ENCODE measurements around the gene ODF2.

Gene ODF2

GRCh38 chr9:128529191-128529590, 73.4 kb downstream of the ODF2 start:
- no peak for DNase-seq

DNA sequence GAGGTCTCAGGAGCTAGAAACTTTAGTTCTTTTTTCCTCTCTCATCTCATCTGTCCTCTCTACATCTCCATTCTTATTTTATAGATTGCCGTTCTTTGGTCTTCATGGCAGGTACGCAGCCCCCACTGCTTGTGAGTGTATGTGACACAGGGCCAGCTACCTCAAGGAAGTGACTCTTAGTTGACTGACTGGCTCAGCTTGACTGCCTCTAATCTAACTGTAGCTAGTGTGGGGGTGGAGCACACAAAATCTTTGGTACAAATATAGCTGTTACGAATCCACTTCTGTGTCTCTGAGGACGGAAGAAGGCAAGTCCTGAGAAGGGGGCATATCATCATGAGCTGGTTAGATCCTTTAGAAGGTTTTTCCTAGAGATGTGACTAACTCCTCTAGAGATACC, 76.8 kb downstream of the ODF2 start:
- DNase-seq, result no peak

DNA sequence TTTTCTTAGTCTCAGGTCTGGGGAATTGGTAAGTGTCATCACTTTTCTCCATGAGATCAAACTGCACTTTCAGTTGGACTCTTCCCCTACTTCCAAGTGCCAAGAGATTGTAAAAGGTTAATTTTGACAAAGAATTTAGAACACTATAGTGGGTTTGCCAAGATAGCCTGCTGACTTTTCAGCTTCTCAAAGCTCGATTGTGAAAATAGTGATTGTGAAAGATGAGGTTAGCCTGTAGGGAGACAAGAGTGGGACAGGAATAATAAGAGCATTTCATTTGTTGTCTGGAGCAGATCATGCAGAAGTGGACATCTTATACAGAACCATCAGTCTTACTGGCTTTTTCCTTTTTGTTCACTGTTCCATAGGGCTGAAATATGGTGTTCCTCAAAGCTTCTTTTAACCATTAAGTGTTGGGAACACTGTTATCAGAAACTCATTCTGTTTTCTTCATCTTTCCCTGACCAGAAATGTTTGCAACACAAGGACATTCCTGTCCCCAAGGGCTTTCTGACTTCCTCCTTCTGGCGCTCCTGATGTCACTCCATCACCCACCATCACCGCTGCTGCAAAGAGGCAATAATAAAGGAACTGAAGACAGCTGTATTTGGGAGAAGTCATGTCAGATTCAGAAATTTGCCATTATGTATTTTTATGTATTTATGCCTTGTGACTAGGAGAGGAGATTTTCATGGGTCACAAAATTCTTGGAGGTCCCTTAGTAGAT, 85.0 kb downstream of the ODF2 start:
- DNase-seq, result no peak

- no peak for DNase-seq
Observed at GRCh38 chr9:128546504-128546903, 90.7 kb downstream of the ODF2 start.

DNA sequence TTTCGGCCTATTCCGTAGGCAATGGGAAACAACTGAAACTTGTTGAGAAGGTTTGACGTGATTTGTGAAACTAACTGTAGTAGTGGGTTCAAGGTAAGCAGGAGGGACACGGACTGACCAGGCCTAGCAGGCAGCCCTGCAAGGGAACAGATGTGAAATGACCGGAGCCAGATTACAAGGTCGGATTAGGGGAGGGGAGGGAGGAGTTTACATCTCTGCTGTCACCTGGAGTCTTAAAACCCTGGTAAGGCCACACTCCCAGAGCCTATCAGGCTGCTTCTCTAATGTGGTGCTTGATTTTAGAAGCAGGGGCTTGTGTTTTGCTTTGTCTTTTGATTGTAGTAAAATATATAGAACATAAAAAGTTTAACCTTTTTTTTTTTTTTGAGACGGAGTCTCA, 93.1 kb downstream of the ODF2 start:
- DNase-seq, result no peak

- no peak for DNase-seq
Observed at GRCh38 chr9:128550226-128550625, 94.4 kb downstream of the ODF2 start.

All from fibroblast of skin of abdomen (primary cell).